Fibroblast of skin of left quadriceps (primary cell): ENCODE results near the gene NAV2.

Experiments
- DNase-seq, 2 experiments: peaks; one replicate each; pipeline ENCODE4 v3.0.0-alpha.2; 2013; ENCODE audit warnings: low read depth in 2 of 2

NAV2 gene

GRCh38 chr11:20036626-20037335 is 324.1 kb downstream of the NAV2 start:
- no peak for DNase-seq

GRCh38 chr11:20037396-20038153 is 324.9 kb downstream of the NAV2 start:
- DNase-seq = no peak

GRCh38 chr11:20038412-20038811 is 325.8 kb downstream of the NAV2 start:
- DNase-seq = no peak

GRCh38 chr11:20038972-20039371 is 326.3 kb downstream of the NAV2 start:
- DNase-seq = no peak

- DNase-seq = no peak
Measured at GRCh38 chr11:20041499-20041898, 328.9 kb downstream of the NAV2 start.

- DNase-seq = no peak
Measured at GRCh38 chr11:20042045-20042639, 329.5 kb downstream of the NAV2 start.

- DNase-seq = no peak
Measured at GRCh38 chr11:20042811-20043341, 330.2 kb downstream of the NAV2 start.

- no peak for DNase-seq
Measured at GRCh38 chr11:20043992-20044391, 331.4 kb downstream of the NAV2 start.

GRCh38 chr11:20045098-20045688 is 332.6 kb downstream of the NAV2 start:
- DNase-seq = no peak

- no peak for DNase-seq
Measured at GRCh38 chr11:20046416-20046815, 333.8 kb downstream of the NAV2 start.

GRCh38 chr11:20047006-20047768 is 334.6 kb downstream of the NAV2 start:
- DNase-seq = no peak

GRCh38 chr11:20047769-20048154 is 335.1 kb downstream of the NAV2 start:
- no peak for DNase-seq

- no peak for DNase-seq
Measured at GRCh38 chr11:20048246-20048645, 335.6 kb downstream of the NAV2 start.

GRCh38 chr11:20048707-20049106 is 336.1 kb downstream of the NAV2 start:
- DNase-seq = no peak

- no peak for DNase-seq
Measured at GRCh38 chr11:20049231-20049630, 336.6 kb downstream of the NAV2 start.

- DNase-seq = no peak
Measured at GRCh38 chr11:20050048-20050447, 337.4 kb downstream of the NAV2 start.

- DNase-seq = no peak
Measured at GRCh38 chr11:20050551-20051333, 338.1 kb downstream of the NAV2 start.

- DNase-seq = no peak
Measured at GRCh38 chr11:20051469-20052399, 339.1 kb downstream of the NAV2 start.

GRCh38 chr11:20053572-20053971 is 340.9 kb downstream of the NAV2 start:
- no peak for DNase-seq

- no peak for DNase-seq
Measured at GRCh38 chr11:20054584-20054983, 341.9 kb downstream of the NAV2 start.
